Activated B cell treated with CpG ODN at 0.5 μM for 24 hours (primary cell): ENCODE data around the gene VIPR1. TPM values are rescaled to one million over a fixed set of nuclear protein-coding genes. Genes with fewer than 3 reads are reported as not detected.

ENCODE experiments used
- ATAC-seq: fragments of 200-7000 bp; cut with Tn5 transposase; one replicate; pipeline ENCODE4 v1.10.0; 2021; ENCODE audit warnings: low read depth, mild to moderate bottlenecking, moderate library complexity
- CTCF ChIA-PET: fragments of 350-600 bp; sonication (Branson Sonifier 250); formaldehyde crosslinking; loops from one replicate; lab custom pipeline; 2021; ENCODE audit warnings: antibody characterized with exemption; lab: Charles Lee
- POLR2A ChIA-PET: fragments of 350-600 bp; sonication (Branson Sonifier 250); formaldehyde crosslinking; loops from one replicate; lab custom pipeline; 2021; ENCODE audit warnings: antibody characterized with exemption; lab: Charles Lee
- DNase-seq: peaks from one replicate; pipeline ENCODE4 v3.0.0; 2022
- H3K27ac Mint-ChIP-seq: one replicate; pipeline ENCODE4 v1.8.0; 2020; ENCODE audit warnings: mixed read lengths
- H3K27me3 Mint-ChIP-seq: one replicate; pipeline ENCODE4 v1.8.0; 2021; ENCODE audit warnings: mixed read lengths
- H3K36me3 Mint-ChIP-seq: one replicate; pipeline ENCODE4 v1.8.0; 2021; ENCODE audit warnings: low read depth, mixed read lengths
- H3K4me1 Mint-ChIP-seq: one replicate; pipeline ENCODE4 v1.8.0; 2021; ENCODE audit warnings: mixed read lengths
- H3K4me3 Mint-ChIP-seq: one replicate; pipeline ENCODE4 v1.8.0; 2020; ENCODE audit warnings: mild to moderate bottlenecking, mixed read lengths
- H3K9me3 Mint-ChIP-seq: one replicate; pipeline ENCODE4 v1.8.0; 2020; ENCODE audit warnings: mixed read lengths
- intact Hi-C: fragments of 100-400 bp; cut with micrococcal nuclease; formaldehyde crosslinking; loops from one replicate; pipeline ENCODE4 v1.15.1; 2024
- total RNA-seq: library from RNA; stranded (reverse); gene quantifications from 2 replicates; pipeline ENCODE4 v1.2.3, GENCODE V29; 2022
- TF ChIP-seq, protein P1 (sequence below): fragments of 200-600 bp; IDR thresholded peaks from one replicate; pipeline ENCODE4 v1.8.0; 2022; ENCODE audit warnings: antibody characterized with exemption, mild to moderate bottlenecking

VIPR1 gene
- total RNA-seq, 1 donor from 2014 or later, result 3.2 TPM

DNA sequence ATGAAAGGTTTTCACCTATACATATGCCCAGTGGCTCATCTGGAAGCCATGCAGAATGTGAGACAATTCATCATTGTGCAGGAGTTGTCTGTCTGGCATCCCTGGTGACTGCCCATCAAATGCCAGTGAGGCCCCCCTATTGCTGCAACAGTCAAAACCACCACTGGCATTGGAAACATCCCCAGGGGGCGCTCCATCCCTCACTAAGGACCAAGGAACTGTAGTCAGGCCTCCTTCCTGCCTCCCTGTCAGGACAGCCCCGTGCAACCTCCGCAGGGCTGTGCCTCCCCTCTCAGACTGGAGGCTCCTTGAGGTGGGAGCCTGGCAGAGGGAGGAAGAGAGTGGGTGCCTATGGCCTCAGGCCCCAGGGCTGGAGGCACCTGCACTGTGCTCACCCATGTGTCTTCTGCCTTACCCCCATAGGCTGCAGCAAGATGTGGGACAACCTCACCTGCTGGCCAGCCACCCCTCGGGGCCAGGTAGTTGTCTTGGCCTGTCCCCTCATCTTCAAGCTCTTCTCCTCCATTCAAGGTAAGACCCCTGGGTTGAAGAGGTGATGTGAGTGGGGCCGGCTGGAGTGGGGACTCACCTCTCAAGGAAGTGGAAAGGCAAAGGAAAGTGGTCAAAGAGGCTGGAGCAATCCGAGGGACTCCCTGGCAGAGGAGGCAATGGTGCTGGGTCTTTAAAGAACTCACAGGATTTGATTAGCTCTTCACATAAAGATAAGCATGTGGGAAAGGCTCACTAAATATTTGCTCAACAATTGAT, 16.5 kb downstream of the VIPR1 start:
- TF ChIP-seq, protein P1, sequence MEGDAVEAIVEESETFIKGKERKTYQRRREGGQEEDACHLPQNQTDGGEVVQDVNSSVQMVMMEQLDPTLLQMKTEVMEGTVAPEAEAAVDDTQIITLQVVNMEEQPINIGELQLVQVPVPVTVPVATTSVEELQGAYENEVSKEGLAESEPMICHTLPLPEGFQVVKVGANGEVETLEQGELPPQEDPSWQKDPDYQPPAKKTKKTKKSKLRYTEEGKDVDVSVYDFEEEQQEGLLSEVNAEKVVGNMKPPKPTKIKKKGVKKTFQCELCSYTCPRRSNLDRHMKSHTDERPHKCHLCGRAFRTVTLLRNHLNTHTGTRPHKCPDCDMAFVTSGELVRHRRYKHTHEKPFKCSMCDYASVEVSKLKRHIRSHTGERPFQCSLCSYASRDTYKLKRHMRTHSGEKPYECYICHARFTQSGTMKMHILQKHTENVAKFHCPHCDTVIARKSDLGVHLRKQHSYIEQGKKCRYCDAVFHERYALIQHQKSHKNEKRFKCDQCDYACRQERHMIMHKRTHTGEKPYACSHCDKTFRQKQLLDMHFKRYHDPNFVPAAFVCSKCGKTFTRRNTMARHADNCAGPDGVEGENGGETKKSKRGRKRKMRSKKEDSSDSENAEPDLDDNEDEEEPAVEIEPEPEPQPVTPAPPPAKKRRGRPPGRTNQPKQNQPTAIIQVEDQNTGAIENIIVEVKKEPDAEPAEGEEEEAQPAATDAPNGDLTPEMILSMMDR, result no peak
- H3K27me3 Mint-ChIP-seq, result no peaks in the 10 kb centered on the region
- no peaks in the 10 kb centered on the region for H3K9me3 Mint-ChIP-seq
- H3K27ac Mint-ChIP-seq, result no peak overlapping the region
- intact Hi-C loops, result no loop called here
- ChIA-PET POLR2A (no interaction called here), CTCF (no interaction called here)
- H3K36me3 Mint-ChIP-seq, result no peaks in the 10 kb centered on the region
- H3K4me3 Mint-ChIP-seq, result no peak overlapping the region
- ATAC-seq (no peak), DNase-seq (no peak)
- no peaks in the 10 kb centered on the region for H3K4me1 Mint-ChIP-seq

DNA sequence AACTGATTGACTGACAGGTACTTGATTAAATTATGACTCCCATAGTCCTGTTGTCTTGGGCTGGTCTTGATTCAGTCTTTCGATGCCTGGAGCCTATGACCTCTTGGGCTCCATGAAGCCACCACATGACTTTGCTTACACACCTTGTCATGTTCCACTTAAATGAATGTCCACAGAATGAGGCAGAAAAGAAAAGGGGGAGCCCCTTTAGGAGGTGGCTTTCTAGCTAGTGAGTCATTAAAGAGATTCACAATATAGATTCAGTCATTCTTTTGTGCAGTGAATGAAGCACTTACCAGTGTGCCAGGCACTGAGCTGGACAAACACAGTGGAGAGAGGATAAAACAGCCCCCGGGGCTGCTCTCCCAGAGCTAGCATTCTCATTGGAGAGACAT, 17.1 kb downstream of the VIPR1 start:
- DNase-seq, result no peak
- no peaks in the 10 kb centered on the region for H3K9me3 Mint-ChIP-seq
- no peaks in the 10 kb centered on the region for H3K36me3 Mint-ChIP-seq
- TF ChIP-seq, protein P1, result no peak
- no peaks in the 10 kb centered on the region for H3K4me1 Mint-ChIP-seq
- no peaks in the 10 kb centered on the region for H3K27me3 Mint-ChIP-seq
- H3K4me3 Mint-ChIP-seq, result no peak overlapping the region
- POLR2A ChIA-PET, result no interaction called here
- no peak for ATAC-seq
- no peak overlapping the region for H3K27ac Mint-ChIP-seq
- intact Hi-C loops, result no loop called here
- CTCF ChIA-PET, result no interaction called here

DNA sequence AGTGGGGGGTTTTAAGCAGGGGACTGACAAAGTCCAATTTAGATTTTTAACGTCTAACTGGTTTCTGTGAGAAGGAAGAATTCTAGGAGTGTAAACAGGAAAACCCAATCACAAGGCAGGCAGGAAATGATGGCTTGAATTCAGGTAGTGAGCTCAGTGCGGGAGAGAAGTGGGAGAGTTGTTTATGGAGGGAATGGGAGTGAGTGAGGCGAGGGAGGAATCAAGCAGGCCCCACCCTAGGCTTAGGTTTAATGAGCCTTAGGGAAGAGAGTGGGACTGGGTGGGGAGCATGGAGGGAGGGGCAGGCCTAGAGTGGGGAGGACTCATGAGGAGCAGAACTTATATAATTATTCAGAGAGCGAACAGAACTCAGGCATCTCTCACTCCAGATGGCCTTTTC, 17.9 kb downstream of the VIPR1 start:
- TF ChIP-seq, protein P1, result no peak
- Mint-ChIP-seq H3K36me3 (no peaks in the 10 kb centered on the region), H3K27ac (no peak overlapping the region), H3K9me3 (no peaks in the 10 kb centered on the region), H3K27me3 (no peaks in the 10 kb centered on the region), H3K4me3 (no peak overlapping the region), H3K4me1 (no peaks in the 10 kb centered on the region)
- DNase-seq (no peak), ATAC-seq (no peak)
- intact Hi-C loops, result no loop called here
- CTCF ChIA-PET, result no interaction called here
- POLR2A ChIA-PET, result no interaction called here

DNA sequence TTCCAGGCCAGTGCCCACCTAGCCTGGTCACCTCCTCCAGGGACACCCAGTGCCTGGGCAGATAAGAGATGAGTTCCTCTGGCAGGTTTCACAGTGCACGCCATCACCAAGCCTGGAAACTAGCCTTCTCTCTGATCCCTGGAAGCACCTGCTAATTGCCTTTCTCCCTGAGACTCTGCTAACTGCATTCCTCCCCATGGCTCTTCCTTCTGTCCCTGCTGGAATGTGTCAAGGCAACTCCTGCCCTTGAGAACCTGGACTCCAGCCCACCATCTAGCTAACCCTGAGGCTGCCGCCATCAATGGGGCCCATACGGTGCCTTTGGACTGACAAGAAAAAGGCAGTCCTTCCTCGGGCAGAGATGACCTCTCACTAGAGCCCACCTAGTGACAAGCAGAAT, 18.5 kb downstream of the VIPR1 start:
- ChIA-PET CTCF (no interaction called here), POLR2A (no interaction called here)
- ATAC-seq (no peak), DNase-seq (no peak)
- no peaks in the 10 kb centered on the region for H3K9me3 Mint-ChIP-seq
- TF ChIP-seq, protein P1, result no peak
- no peak overlapping the region for H3K4me3 Mint-ChIP-seq
- H3K4me1 Mint-ChIP-seq, result no peaks in the 10 kb centered on the region
- H3K27ac Mint-ChIP-seq, result no peak overlapping the region
- H3K36me3 Mint-ChIP-seq, result no peaks in the 10 kb centered on the region
- intact Hi-C loops, result no loop called here
- no peaks in the 10 kb centered on the region for H3K27me3 Mint-ChIP-seq

DNA sequence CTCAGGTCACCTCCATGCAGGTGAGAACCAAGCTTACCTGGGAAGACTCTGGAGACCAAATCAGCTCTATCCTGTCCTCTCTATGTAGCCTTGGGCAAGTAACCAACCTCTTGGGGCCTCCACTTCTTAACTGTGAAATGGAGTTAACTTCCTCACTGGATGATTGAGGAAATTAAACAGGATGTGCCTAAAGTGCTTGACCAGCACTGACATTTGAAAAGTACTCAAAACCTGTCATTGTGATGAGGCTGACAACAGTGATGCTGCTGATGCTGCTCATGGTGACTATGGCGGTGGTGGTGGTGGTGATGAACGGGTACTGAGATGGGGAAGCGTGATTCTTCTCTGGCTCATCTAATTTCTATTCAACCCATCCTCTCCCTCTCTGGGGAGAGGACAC, 22.3 kb downstream of the VIPR1 start:
- no peak overlapping the region for H3K4me3 Mint-ChIP-seq
- ChIA-PET POLR2A (no interaction called here), CTCF (no interaction called here)
- ATAC-seq (no peak), DNase-seq (no peak)
- no peaks in the 10 kb centered on the region for H3K36me3 Mint-ChIP-seq
- H3K27ac Mint-ChIP-seq, result no peak overlapping the region
- no peaks in the 10 kb centered on the region for H3K27me3 Mint-ChIP-seq
- intact Hi-C loops, result no loop called here
- no peaks in the 10 kb centered on the region for H3K9me3 Mint-ChIP-seq
- peaks cover 8% of the 10 kb centered on the region for H3K4me1 Mint-ChIP-seq
- TF ChIP-seq, protein P1, result no peak
